HL-60/S4 (cell line): ENCODE data around the gene SLIT3.

Experiments used
- in situ Hi-C: fragments of 300-500 bp; cut with MboI; formaldehyde crosslinking; loops from 2 replicates; pipeline ENCODE4 v1.14.3; 2022; ENCODE audit warnings: low sequenced_read_pairs

The SLIT3 gene

GRCh38 chr5:168818558-168818957 is 482.4 kb downstream of the SLIT3 start:
- in situ Hi-C loops = no loop called here

- in situ Hi-C loops = no loop called here
These were observed 483.3 kb downstream of the SLIT3 start for GRCh38 chr5:168817591-168817990.

- in situ Hi-C loops = no loop called here
These were observed 484.3 kb downstream of the SLIT3 start for GRCh38 chr5:168816661-168817060.

GRCh38 chr5:168813184-168813968 is 487.6 kb downstream of the SLIT3 start:
- in situ Hi-C loops = no loop called here

GRCh38 chr5:168810641-168811040 is 490.3 kb downstream of the SLIT3 start:
- in situ Hi-C loops = no loop called here

GRCh38 chr5:168809218-168809617 is 491.7 kb downstream of the SLIT3 start:
- in situ Hi-C loops = no loop called here

- in situ Hi-C loops = no loop called here
These were observed 492.8 kb downstream of the SLIT3 start for GRCh38 chr5:168808051-168808616.

GRCh38 chr5:168807287-168807686 is 493.7 kb downstream of the SLIT3 start:
- in situ Hi-C loops = no loop called here

GRCh38 chr5:168803541-168803940 is 497.4 kb downstream of the SLIT3 start:
- in situ Hi-C loops = no loop called here

GRCh38 chr5:168802337-168802736 is 498.6 kb downstream of the SLIT3 start:
- in situ Hi-C loops = no loop called here

- in situ Hi-C loops = no loop called here
These were observed 499.4 kb downstream of the SLIT3 start for GRCh38 chr5:168801567-168801966.

GRCh38 chr5:168800701-168801100 is 500.2 kb downstream of the SLIT3 start:
- in situ Hi-C loops = no loop called here

- in situ Hi-C loops = no loop called here
These were observed 502.6 kb downstream of the SLIT3 start for GRCh38 chr5:168798065-168799023.

- in situ Hi-C loops = no loop called here
These were observed 504.1 kb downstream of the SLIT3 start for GRCh38 chr5:168796593-168797580.

GRCh38 chr5:168796000-168796399 is 504.9 kb downstream of the SLIT3 start:
- in situ Hi-C loops = no loop called here

- in situ Hi-C loops = no loop called here
These were observed 506.8 kb downstream of the SLIT3 start for GRCh38 chr5:168793841-168794837.

GRCh38 chr5:168792678-168793077 is 508.3 kb downstream of the SLIT3 start:
- in situ Hi-C loops = no loop called here

GRCh38 chr5:168790671-168791250 is 510.2 kb downstream of the SLIT3 start:
- in situ Hi-C loops = no loop called here
